Measurements from ENCODE around the gene IGF1R. TPM values are rescaled to one million over a fixed set of nuclear protein-coding genes. Genes with fewer than 3 reads are reported as not detected.

Gene IGF1R
- total and polyA plus RNA-seq, 2 experiments from 2014 or later: 9.5 to 92.4 TPM

- no peak overlapping the region for H3K4me3 ChIP-seq
- no peaks in the 10 kb centered on the region for H3K27me3 ChIP-seq
- H3K36me3 ChIP-seq: no peaks in the 10 kb centered on the region
- H3K9me3 ChIP-seq (ENCODE audit: low read depth): no peaks in the 10 kb centered on the region
- H3K4me1 ChIP-seq (ENCODE audit: low read depth): peaks cover 30% of the 10 kb centered on the region
- TF ChIP-seq CTCF (IDR thresholded peaks at IDR 0.05; ENCODE audit: low read depth, low read length): no peak
- DNase-seq (ENCODE audit: low read depth in 1 of 2, low spot score in 1 of 2): no peak
- H3K27ac ChIP-seq: no peak overlapping the region
Measured at GRCh38 chr15:98767692-98768091, 119.4 kb downstream of the IGF1R start.

GRCh38 chr15:98769867-98770266, 121.5 kb downstream of the IGF1R start:
- Histone ChIP-seq H3K36me3 (no peaks in the 10 kb centered on the region), H3K4me3 (no peak overlapping the region), H3K4me1 (ENCODE audit: low read depth) (peaks cover 30% of the 10 kb centered on the region), H3K9me3 (ENCODE audit: low read depth) (no peaks in the 10 kb centered on the region), H3K27me3 (no peaks in the 10 kb centered on the region), H3K27ac (peak overlapping the region; percentile 79)
- no peak for TF ChIP-seq CTCF (IDR thresholded peaks at IDR 0.05; ENCODE audit: low read depth, low read length)
- DNase-seq (ENCODE audit: low read depth in 1 of 2, low spot score in 1 of 2): peak in 1 of 2 donors; percentile 57

GRCh38 chr15:98770984-98771383, 122.6 kb downstream of the IGF1R start:
- Histone ChIP-seq H3K36me3 (no peaks in the 10 kb centered on the region), H3K27me3 (no peaks in the 10 kb centered on the region), H3K9me3 (ENCODE audit: low read depth) (no peaks in the 10 kb centered on the region), H3K4me1 (ENCODE audit: low read depth) (peaks cover 30% of the 10 kb centered on the region), H3K27ac (peak overlapping the region; percentile 79), H3K4me3 (no peak overlapping the region)
- no peak for DNase-seq (ENCODE audit: low read depth in 1 of 2, low spot score in 1 of 2)
- no peak for TF ChIP-seq CTCF (IDR thresholded peaks at IDR 0.05; ENCODE audit: low read depth, low read length)

- DNase-seq (ENCODE audit: low read depth in 1 of 2, low spot score in 1 of 2): peak in 1 of 2 donors; percentile 17
- peaks cover 34% of the 10 kb centered on the region for H3K4me1 ChIP-seq (ENCODE audit: low read depth)
- no peak for TF ChIP-seq CTCF (IDR thresholded peaks at IDR 0.05; ENCODE audit: low read depth, low read length)
- H3K27ac ChIP-seq: peak overlapping the region; percentile 79
- no peaks in the 10 kb centered on the region for H3K9me3 ChIP-seq (ENCODE audit: low read depth)
- no peaks in the 10 kb centered on the region for H3K27me3 ChIP-seq
- H3K4me3 ChIP-seq: no peak overlapping the region
- no peaks in the 10 kb centered on the region for H3K36me3 ChIP-seq
Measured at GRCh38 chr15:98771541-98771940, 123.2 kb downstream of the IGF1R start.

GRCh38 chr15:98772895-98773294, 124.6 kb downstream of the IGF1R start:
- no peak for TF ChIP-seq CTCF (IDR thresholded peaks at IDR 0.05; ENCODE audit: low read depth, low read length)
- Histone ChIP-seq H3K27me3 (no peaks in the 10 kb centered on the region), H3K9me3 (ENCODE audit: low read depth) (no peaks in the 10 kb centered on the region), H3K4me1 (ENCODE audit: low read depth) (peaks cover 43% of the 10 kb centered on the region), H3K27ac (no peak overlapping the region), H3K36me3 (no peaks in the 10 kb centered on the region), H3K4me3 (no peak overlapping the region)
- DNase-seq (ENCODE audit: low read depth in 1 of 2, low spot score in 1 of 2): no peak

- peaks cover 43% of the 10 kb centered on the region for H3K4me1 ChIP-seq (ENCODE audit: low read depth)
- no peak for TF ChIP-seq CTCF (IDR thresholded peaks at IDR 0.05; ENCODE audit: low read depth, low read length)
- no peak overlapping the region for H3K4me3 ChIP-seq
- no peaks in the 10 kb centered on the region for H3K27me3 ChIP-seq
- H3K9me3 ChIP-seq (ENCODE audit: low read depth): no peaks in the 10 kb centered on the region
- no peak for DNase-seq (ENCODE audit: low read depth in 1 of 2, low spot score in 1 of 2)
- H3K36me3 ChIP-seq: no peaks in the 10 kb centered on the region
- H3K27ac ChIP-seq: no peak overlapping the region
Measured at GRCh38 chr15:98773616-98774015, 125.3 kb downstream of the IGF1R start.
